WERI-Rb-1 (cell line): ENCODE data around the gene ZFYVE28.

Experiments
- DNase-seq: peaks from one replicate; pipeline ENCODE4 v3.0.0-alpha.2; 2020
- H3K27ac ChIP-seq: fragments of 250-450 bp; sonication (Bioruptor Pico); 2 replicates; pipeline ENCODE4 v1.5.1; 2020; ENCODE audit warnings: mild to moderate bottlenecking, moderate library complexity
- H3K27me3 ChIP-seq: fragments of 250-450 bp; sonication (Bioruptor Pico); 2 replicates; pipeline ENCODE4 v1.5.1; 2021; ENCODE audit warnings: mild to moderate bottlenecking, low read depth, moderate library complexity; ENCODE audit not compliant: insufficient read depth, severe bottlenecking
- H3K36me3 ChIP-seq: fragments of 250-450 bp; sonication (Bioruptor Pico); 2 replicates; pipeline ENCODE4 v1.5.1; 2020; ENCODE audit warnings: mild to moderate bottlenecking, moderate library complexity
- H3K4me3 ChIP-seq: 2 replicates; pipeline ENCODE4 v1.5.1; 2011; ENCODE audit warnings: low read depth, mild to moderate bottlenecking, control low read depth, low read length
- H3K9me3 ChIP-seq: fragments of 250-450 bp; sonication (Bioruptor Pico); 2 replicates; pipeline ENCODE4 v1.5.1; 2021; ENCODE audit warnings: mild to moderate bottlenecking, moderate library complexity; ENCODE audit not compliant: severe bottlenecking
- TF ChIP-seq, protein P1 (sequence below): IDR thresholded peaks from 2 replicates; pipeline ENCODE4 v1.5.1; 2011; ENCODE audit warnings: low read depth, mild to moderate bottlenecking, control low read depth, inconsistent platforms, low read length

The ZFYVE28 gene

DNA sequence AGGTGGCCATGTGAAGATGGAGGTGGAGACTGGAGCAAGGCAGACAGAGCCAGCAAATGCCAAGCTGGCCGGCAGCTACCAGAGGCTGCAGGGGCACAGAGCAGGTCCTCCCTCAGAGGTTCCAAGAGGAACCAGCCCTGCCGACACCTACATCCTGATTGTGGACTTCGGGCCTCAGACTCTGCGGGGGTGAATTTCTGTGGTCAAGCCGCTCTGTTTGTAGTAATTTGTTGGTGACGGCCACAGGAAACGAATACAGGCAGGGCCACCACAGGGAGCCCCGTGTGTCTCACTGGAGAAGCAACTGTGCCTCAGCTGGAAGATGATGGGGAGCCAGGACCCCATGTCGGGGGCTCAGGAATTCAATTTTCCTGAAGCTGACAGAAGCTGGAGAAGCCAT, 28.3 kb downstream of the ZFYVE28 start:
- H3K4me3 ChIP-seq, result no peak overlapping the region
- no peaks in the 10 kb centered on the region for H3K36me3 ChIP-seq
- no peaks in the 10 kb centered on the region for H3K27me3 ChIP-seq
- no peaks in the 10 kb centered on the region for H3K9me3 ChIP-seq
- H3K27ac ChIP-seq, result no peak overlapping the region
- TF ChIP-seq, protein P1, sequence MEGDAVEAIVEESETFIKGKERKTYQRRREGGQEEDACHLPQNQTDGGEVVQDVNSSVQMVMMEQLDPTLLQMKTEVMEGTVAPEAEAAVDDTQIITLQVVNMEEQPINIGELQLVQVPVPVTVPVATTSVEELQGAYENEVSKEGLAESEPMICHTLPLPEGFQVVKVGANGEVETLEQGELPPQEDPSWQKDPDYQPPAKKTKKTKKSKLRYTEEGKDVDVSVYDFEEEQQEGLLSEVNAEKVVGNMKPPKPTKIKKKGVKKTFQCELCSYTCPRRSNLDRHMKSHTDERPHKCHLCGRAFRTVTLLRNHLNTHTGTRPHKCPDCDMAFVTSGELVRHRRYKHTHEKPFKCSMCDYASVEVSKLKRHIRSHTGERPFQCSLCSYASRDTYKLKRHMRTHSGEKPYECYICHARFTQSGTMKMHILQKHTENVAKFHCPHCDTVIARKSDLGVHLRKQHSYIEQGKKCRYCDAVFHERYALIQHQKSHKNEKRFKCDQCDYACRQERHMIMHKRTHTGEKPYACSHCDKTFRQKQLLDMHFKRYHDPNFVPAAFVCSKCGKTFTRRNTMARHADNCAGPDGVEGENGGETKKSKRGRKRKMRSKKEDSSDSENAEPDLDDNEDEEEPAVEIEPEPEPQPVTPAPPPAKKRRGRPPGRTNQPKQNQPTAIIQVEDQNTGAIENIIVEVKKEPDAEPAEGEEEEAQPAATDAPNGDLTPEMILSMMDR, result no peak
- no peak for DNase-seq

DNA sequence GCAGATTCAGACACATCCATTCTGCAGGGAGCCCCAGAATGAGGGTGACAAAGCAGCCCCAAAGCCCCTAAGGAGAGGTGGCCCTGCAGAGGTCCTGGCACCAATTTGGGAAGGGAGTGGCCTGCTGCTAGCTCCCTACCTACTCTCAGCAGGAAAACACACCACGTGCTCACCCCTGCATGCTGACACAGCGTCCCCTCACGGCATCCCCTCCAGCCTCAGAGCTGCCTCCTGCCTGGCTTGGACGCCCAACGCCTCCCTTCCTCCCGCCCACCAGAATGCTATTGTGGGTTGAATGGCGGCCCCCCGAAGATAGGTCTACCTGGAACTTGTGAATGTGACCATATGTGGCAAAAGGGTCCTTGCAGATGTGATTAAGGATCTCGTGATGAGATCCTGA, 28.8 kb downstream of the ZFYVE28 start:
- TF ChIP-seq, protein P1, result no peak
- H3K9me3 ChIP-seq, result no peaks in the 10 kb centered on the region
- H3K27me3 ChIP-seq, result no peaks in the 10 kb centered on the region

DNA sequence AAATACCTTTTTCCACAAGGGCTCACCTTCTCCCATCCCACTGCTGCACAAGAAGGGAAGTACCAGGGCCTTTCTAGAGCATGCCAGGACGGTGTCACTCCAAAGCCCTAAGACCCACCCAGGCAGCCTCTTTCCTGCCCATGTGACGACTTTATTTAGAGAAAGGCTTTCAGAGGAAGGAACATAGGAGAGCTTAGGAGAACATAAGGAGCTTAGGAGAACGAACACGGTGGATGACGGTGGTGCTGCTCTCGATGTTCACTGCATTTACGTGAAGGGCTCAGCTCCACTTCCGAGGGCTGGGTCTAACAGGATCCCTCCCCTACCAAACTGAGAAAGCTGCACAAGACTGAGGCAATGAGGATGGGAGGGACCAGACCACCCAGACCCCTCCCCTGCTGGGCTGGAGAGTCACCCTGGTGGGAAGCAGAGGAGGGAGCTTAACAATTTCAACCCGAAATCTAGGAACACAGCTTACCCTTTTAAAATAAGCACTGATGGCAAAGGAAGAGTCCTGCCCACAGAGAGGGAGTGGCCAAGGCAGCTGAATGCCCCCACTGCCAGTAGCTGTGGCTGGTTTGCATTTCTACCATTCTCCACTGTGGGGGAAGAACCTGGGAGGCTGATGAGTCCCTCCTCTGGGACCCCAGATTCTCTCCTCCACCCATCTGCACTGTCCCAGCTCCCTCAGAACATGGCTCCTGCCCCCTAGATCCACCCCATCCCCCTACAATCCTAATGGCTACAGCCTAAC, 29.8 kb downstream of the ZFYVE28 start:
- TF ChIP-seq, protein P1, result no peak
- H3K27ac ChIP-seq, result peak overlapping the region; percentile 58
- H3K36me3 ChIP-seq, result no peaks in the 10 kb centered on the region
- no peaks in the 10 kb centered on the region for H3K9me3 ChIP-seq
- peak overlapping the region; percentile 4; the same call in 1 of the 2 replicates for H3K4me3 ChIP-seq
- H3K27me3 ChIP-seq, result no peaks in the 10 kb centered on the region
- DNase-seq, result peak; percentile 87

More for the DNA sequence above, 28.8 kb downstream of the ZFYVE28 start:
- DNase-seq, result no peak
- Histone ChIP-seq H3K27ac (no peak overlapping the region), H3K4me3 (no peak overlapping the region), H3K36me3 (no peaks in the 10 kb centered on the region)

DNA sequence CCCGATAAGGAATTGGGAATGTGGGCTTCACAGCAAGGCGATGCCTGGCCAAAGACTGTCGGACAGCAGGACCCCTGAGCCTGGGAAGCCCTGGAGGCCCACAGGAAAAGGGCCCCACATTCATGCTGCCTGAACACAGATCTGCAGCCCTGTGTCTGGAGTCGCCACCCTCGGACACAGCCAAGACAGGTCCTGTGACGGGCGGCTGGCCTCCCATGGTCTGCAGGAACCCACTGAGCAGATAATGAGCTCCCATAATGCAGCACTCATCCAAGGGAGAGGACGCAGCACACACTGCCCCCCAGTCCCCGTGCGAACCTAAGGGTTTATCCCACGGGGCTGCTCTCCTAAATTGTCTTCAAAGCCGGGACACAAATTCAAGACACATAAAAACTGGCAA, 30.6 kb downstream of the ZFYVE28 start:
- TF ChIP-seq, protein P1, result no peak
- Histone ChIP-seq H3K36me3 (no peaks in the 10 kb centered on the region), H3K4me3 (no peak overlapping the region), H3K27ac (peak overlapping the region; percentile 58), H3K9me3 (no peaks in the 10 kb centered on the region), H3K27me3 (no peaks in the 10 kb centered on the region)
- no peak for DNase-seq

DNA sequence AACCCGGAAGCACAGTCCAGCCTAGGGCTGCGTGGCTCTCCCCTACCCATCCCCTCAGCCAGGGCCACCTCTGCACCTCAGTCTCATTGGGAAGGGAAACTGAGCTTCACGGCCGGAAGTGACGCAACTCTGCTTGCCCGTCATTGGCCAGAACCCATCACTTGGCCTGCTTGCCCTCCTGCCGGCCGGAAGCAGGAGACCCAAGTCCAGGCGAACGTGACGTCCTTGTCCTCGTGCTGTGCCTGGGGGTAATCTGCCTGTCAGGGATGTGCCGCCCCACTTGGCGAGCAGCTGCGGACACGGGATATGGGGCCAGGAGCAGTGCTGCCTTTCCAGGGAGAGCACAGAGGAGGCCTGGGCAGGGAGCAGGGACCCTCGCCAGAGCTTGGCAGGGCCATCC, 31.2 kb downstream of the ZFYVE28 start:
- no peak overlapping the region for H3K4me3 ChIP-seq
- no peak for DNase-seq
- H3K9me3 ChIP-seq, result no peaks in the 10 kb centered on the region
- no peaks in the 10 kb centered on the region for H3K27me3 ChIP-seq
- peak overlapping the region; percentile 58; the same call in 1 of the 2 replicates for H3K27ac ChIP-seq
- TF ChIP-seq, protein P1, result no peak
- H3K36me3 ChIP-seq, result no peaks in the 10 kb centered on the region

DNA sequence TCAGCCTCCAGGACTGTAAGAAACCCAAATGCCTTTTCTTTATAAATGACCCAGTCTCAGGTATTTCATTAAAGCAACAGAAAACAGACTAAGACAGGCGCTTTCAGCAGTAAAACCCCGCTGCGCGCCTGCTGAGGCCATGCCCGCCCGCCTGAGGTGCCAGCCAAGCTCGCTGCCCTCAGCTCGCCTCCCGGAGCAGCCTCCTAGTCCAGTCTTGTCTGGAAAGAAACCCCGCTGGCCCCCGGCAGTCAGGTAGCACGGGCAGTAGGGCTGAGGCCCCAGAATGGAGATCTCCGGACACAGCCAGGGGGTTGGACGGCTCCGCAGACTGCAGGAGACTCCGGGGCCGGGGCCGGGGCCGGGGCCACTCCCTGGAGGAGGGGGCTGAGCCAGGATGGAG, 31.7 kb downstream of the ZFYVE28 start:
- Histone ChIP-seq H3K36me3 (no peaks in the 10 kb centered on the region), H3K4me3 (no peak overlapping the region), H3K9me3 (peaks cover 1% of the 10 kb centered on the region), H3K27me3 (no peaks in the 10 kb centered on the region), H3K27ac (peak overlapping the region; percentile 50)
- no peak for DNase-seq
- TF ChIP-seq, protein P1, result no peak
